Measurements from ENCODE around the gene CAMK2B. TPM values are rescaled to one million over a fixed set of nuclear protein-coding genes. Genes with fewer than 3 reads are reported as not detected.

CAMK2B gene
- total and polyA plus RNA-seq, 12 donors, result 0.25 to 82.3 (median 6.5) TPM; not detected in 2

DNA sequence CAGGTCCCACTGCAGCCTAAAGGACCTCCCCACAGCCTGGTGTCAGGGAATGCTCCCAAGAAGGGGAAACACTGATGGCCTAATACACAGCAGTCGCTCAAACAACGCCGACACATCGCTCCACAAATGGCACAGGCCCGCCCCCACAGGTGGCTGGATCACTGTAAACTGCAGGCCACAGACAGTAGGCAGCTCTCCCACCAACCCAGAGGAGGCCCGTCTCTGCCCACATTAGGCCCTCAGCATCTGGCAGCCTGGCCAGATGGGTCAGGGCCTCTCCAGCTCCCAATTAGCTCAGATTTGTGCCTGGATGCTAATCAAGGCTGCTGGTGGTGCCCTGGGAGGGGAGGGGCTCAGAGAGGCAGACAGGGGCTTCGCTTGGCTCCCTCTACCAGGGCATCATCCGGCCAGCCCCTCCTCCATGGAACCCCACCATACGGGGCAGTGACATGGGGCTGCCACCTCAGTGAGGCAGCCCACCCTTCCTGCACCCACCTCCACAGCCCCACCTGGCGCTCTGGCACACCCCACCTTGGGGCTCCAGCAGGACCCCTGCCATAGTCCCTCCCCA is 42.7 kb downstream of the CAMK2B start:
- no peaks in the 10 kb centered on the region for H3K9me3 ChIP-seq (replicated peaks in 1 of 3)
- intact Hi-C loops (cut with DNase I), result no loop called here
- H3K27me3 ChIP-seq, result no peaks in the 10 kb centered on the region
- H3K27ac ChIP-seq, result no peak overlapping the region
- peak in 5 of 7 donors; percentile 2 to 53 (median 9) for DNase-seq
- no peak overlapping the region for H3K4me3 ChIP-seq
- H3K36me3 ChIP-seq (replicated peaks in 1 of 2), result no peaks in the 10 kb centered on the region
- WGBS, 4 donors, result 79 to 90% (median 85%) methylated on average over 3 to 10 of the region's 10 CpGs
- no peaks in the 10 kb centered on the region for H3K4me1 ChIP-seq (replicated peaks in 1 of 2)
- TF ChIP-seq POLR2A (IDR thresholded peaks at IDR 0.05), result no peak

DNA sequence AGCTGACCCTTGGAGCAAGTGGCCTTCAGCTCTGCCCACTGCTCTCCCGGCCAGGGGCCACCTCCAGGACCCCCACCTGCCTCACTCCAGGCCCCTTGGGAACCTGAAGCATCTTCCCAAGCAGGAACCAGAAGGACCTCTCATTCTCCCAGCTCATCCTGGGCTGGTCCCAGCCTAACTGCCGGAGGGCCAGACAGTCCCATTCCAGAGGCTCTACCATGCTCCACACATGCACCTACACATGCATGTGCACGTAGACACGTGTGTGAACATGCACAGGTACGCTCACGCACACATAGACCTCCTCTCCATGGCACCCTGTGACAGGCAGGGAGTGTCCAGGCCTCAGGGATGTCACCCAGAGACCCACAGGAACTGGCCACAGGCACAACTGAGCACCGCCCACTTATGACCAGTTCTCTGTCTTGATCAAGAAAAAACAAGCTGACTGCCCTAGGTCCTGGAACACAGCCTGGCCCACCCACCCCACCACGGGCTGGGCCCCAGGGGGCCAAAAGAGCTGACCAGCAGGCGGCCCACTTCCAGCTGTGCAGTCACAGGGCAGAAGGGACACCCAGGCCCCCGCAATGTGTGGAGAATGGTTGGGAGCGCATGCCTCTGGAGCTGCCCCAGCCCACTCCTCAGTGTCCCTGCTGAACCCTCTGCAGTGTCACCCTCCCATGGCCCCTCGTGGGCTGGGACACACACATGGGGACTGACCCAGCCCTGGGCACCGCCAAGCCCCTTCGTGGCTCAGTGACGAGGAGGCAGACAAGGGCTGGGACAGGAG is 43.4 kb downstream of the CAMK2B start:
- H3K27me3 ChIP-seq, result no peaks in the 10 kb centered on the region
- no peak overlapping the region for H3K4me3 ChIP-seq
- TF ChIP-seq, protein P1, sequence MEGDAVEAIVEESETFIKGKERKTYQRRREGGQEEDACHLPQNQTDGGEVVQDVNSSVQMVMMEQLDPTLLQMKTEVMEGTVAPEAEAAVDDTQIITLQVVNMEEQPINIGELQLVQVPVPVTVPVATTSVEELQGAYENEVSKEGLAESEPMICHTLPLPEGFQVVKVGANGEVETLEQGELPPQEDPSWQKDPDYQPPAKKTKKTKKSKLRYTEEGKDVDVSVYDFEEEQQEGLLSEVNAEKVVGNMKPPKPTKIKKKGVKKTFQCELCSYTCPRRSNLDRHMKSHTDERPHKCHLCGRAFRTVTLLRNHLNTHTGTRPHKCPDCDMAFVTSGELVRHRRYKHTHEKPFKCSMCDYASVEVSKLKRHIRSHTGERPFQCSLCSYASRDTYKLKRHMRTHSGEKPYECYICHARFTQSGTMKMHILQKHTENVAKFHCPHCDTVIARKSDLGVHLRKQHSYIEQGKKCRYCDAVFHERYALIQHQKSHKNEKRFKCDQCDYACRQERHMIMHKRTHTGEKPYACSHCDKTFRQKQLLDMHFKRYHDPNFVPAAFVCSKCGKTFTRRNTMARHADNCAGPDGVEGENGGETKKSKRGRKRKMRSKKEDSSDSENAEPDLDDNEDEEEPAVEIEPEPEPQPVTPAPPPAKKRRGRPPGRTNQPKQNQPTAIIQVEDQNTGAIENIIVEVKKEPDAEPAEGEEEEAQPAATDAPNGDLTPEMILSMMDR (IDR thresholded peaks at IDR 0.05), result no peak
- no peak for TF ChIP-seq POLR2A (IDR thresholded peaks at IDR 0.05)
- H3K36me3 ChIP-seq (replicated peaks in 1 of 2), result no peaks in the 10 kb centered on the region
- intact Hi-C loops (cut with DNase I), result no loop called here
- H3K27ac ChIP-seq, result no peak overlapping the region
- DNase-seq, result peak in 6 of 7 donors; percentile 5 to 54 (median 8)
- H3K9me3 ChIP-seq (replicated peaks in 1 of 3), result no peaks in the 10 kb centered on the region
- 67 to 84% (median 81%) methylated on average over 11 to 15 of the region's 15 CpGs for WGBS, 4 donors
- no peaks in the 10 kb centered on the region for H3K4me1 ChIP-seq (replicated peaks in 1 of 2)

DNA sequence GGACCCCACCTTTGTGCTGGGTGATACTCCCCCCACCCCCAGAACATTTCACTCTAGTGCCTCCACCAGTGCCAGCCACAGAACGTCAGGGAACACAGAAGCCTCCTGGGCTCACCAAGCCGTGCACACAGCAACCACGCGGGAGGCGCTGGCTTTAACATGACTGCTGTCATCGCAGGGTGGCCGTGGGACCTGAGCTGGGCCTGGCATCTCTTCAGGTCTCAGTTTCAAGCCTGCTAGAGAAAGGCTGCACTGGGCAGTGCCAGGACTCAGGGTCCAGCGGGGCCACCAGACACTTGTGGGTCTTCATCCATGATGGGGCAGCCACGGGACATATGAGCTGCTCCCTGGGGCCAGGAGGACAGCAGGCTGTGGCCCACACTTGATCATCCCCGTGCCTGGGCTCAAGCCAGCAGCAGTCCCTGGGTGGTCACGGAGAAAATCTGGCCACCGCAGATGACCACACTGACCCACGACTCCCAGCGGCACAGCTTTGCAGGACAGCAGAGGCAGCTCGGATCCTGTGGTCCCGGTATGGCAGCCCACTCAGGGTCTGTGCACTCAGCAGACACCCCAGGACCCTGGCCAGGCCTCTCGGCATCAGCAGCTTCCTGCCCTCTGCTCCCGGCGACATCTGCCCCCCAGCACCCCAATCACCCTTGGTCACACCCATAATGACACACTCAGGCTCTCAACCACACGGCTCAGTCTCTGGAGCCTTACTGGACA is 44.2 kb downstream of the CAMK2B start:
- intact Hi-C loops (cut with DNase I), result no loop called here
- WGBS, 4 donors, result 85 to 89% (median 87%) methylated on average over 1 to 20 of the region's 20 CpGs
- TF ChIP-seq, protein P1 (IDR thresholded peaks at IDR 0.05), result no peak
- no peak for TF ChIP-seq POLR2A (IDR thresholded peaks at IDR 0.05)
- no peak overlapping the region for H3K27ac ChIP-seq
- H3K36me3 ChIP-seq (replicated peaks in 1 of 2), result no peaks in the 10 kb centered on the region
- no peaks in the 10 kb centered on the region for H3K4me1 ChIP-seq (replicated peaks in 1 of 2)
- peak in 6 of 7 donors; percentile 3 to 54 (median 11) for DNase-seq
- H3K27me3 ChIP-seq, result no peaks in the 10 kb centered on the region
- H3K9me3 ChIP-seq (replicated peaks in 1 of 3), result no peaks in the 10 kb centered on the region
- H3K4me3 ChIP-seq, result no peak overlapping the region

DNA sequence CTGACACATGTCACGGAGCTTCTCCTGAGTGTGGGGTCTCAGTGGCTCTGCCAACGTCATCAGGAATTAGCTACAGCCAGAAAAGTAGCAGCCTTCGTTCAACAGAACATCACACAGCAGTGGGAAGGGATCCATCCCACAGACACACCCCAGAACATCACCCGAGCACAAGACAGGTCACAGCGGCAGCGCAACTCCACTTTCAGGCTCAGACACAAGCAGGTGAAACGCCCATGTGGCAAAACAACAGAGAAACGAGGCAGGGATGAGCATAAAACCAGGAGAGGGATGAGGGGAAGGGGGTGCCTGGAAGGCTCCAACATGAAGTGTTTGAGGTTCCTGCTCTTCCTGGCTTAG is 44.8 kb downstream of the CAMK2B start:
- WGBS, 4 donors, result 66 to 79% (median 73%) methylated on average over 8 of the region's 8 CpGs
- Histone ChIP-seq H3K9me3 (replicated peaks in 1 of 3) (no peaks in the 10 kb centered on the region), H3K36me3 (replicated peaks in 1 of 2) (no peaks in the 10 kb centered on the region), H3K4me1 (replicated peaks in 1 of 2) (no peaks in the 10 kb centered on the region), H3K27me3 (no peaks in the 10 kb centered on the region), H3K27ac (no peak overlapping the region), H3K4me3 (no peak overlapping the region)
- TF ChIP-seq, protein P1 (IDR thresholded peaks at IDR 0.05), result no peak
- no peak for TF ChIP-seq POLR2A (IDR thresholded peaks at IDR 0.05)
- peak in 2 of 7 donors; percentile 5 to 45 for DNase-seq
- intact Hi-C loops (cut with DNase I), result no loop called here
